Measurements from ENCODE around the gene SP6.

The SP6 gene

DNA sequence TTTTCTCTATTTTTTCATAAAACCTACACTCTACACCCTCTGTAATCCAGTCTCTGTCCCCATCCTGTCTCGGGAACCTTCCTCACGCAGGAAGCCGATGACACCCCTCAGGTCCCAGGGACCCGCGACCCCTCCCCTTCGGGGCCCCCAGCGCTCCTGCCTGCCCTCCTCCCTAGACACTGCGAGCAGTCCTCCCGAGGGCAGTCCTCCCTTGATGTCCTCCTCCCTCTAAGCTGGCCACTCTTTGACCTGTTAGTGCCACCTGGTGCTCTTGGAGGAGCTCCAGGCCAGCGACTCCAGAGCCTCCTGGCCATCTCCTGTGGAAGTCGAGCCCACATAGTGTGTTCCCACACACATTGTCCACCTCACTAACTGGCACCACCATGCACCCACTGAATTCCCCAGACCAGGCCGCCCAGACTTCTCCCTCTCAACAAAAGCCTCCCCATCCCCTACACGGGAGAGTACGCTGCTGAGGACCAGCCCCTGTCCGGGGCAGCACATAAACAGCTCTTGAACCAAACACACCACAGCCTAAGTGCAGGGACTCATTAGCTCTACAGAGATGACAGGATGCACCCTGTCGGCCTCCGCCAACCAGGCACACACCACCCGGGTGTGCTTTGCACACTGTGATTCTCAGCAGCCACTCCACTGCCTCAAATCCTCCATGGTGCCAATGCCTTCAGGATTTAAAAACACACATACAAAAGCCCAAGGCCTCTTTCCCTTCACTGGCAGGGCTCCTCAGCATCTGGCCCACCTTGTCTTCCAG lies 38.6 kb downstream of the SP6 start:
- no peak for DNase-seq (ENCODE audit: low read depth in 2 of 2)

DNA sequence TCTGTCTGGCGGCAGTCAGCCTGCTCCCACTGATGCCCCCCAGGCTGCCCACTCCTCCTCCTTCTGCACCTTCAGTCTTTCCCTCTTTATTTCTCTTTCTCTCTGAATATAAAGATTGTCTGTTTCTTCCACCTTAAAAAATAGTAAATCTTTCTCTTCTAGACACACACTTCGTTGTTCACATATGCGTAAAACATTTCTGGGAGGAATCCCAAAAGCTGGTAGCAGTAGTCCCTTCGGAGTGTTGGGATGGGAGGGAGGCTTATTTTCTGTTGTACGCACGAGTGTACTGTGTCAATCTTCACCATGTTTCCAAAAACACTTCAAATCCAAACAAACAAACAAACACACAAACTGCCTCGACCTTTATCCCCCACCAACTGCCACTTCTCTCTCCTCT lies 39.3 kb downstream of the SP6 start:
- DNase-seq (ENCODE audit: low read depth in 2 of 2), result no peak

DNA sequence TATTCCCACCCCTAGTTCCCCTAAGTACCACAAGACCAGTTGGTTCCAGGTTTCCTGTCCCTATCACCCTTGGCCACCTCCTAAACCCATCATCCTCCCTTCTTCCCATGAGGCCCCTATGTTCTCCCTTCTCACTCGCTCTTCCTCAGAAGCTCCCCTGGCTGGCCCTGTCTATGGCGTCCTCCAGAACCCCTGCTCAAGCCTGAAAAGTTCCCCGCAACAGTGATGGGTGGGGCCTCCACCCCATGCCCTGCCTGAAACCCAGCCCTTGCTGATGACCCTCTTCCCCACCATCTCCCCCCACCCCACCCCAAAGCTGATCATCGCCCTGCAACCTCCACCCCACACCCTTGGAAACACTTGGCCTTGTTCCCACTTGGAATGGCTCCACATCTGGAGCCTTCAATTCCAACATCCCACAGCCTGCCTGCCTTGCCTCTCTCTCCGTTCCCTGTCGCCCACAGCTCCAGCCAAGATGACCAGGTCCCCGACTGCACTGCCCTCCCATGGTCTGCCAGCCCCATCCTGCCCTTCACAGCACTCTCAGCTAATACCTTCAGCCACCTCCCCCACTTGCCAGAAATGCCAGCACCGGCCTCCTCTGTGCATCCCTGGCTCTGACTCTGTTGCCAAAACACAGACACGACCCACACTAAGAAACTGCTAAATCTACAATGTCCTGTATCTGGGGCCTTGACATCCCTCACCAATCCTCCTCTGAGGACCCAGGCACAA lies 39.9 kb downstream of the SP6 start:
- no peak for DNase-seq (ENCODE audit: low read depth in 2 of 2)

DNA sequence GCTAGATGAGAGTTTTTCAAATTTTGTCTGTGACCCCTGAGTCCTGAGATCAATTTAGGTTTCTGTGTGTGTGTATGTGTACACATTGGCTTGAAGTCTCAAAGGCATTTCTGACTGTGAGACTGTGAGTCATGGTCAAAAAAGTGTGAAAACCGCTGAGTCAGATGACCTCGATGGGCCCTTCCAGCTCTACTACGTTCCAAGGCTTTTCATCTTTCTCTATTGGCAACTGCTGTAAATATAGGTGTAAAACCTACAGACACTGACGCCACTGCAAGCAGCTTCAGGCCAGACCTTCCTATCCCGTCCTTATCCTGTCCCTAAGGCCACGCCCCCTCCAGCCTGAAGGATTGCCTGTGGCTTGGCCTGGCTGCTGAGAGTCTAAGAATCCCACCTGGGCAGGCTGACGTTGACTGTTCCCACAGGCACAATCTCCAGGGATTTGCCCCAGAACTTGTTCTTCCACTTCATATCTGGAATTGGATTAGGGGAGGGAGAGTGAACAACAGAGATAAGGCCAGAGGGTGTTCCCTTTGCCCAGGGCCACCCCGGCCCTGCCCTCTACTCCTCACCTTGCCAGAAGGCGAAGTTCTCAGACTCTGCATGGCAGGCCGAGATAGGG lies 40.7 kb downstream of the SP6 start:
- no peak for DNase-seq (ENCODE audit: low read depth in 2 of 2)

- DNase-seq (ENCODE audit: low read depth in 2 of 2), result no peak
These were observed 42.0 kb downstream of the SP6 start for GRCh38 chr17:47808830-47809480.

- no peak for DNase-seq (ENCODE audit: low read depth in 2 of 2)
These were observed 42.7 kb downstream of the SP6 start for GRCh38 chr17:47808036-47808829.

- DNase-seq (ENCODE audit: low read depth in 2 of 2), result no peak
These were observed 43.5 kb downstream of the SP6 start for GRCh38 chr17:47807421-47807820.

DNA sequence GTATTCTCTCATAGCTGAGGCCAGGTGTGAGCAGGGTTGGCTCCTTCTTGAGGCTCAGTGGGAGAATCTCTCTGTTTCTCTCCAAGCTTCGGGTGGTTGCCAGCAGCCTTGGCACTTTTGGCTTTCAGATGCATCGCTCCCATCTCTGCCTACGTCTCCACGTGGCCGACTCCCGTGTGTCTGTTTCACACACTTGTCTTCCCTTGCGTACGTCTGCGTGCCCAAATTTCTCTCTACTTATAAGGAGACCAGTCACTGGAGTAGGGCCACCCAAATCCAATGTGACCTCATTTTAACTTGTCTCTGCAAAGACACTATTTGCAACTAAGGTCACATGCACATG lies 44.1 kb downstream of the SP6 start:
- DNase-seq (ENCODE audit: low read depth in 2 of 2), result no peak

- DNase-seq (ENCODE audit: low read depth in 2 of 2), result no peak
These were observed 44.7 kb downstream of the SP6 start for GRCh38 chr17:47806026-47806912.

DNA sequence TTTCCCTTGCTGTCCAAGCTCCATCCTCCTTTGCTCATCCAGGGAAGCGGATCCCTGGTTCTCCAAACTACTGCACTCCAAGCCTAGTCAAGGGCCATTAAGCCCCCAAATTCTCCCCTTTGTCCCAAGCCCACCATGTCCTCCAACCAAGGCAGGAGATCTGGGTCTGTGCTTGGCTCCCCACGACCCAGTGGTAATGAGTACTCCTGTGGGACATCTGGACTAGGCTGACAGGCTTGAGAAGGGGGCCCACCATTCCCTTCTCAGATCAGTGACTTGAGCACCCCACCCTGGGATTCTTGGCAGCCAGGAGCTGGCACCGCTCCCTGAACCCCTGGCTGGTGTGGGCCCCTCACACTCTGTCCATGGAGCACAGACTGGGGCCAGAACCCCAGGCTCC lies 46.5 kb downstream of the SP6 start:
- no peak for DNase-seq (ENCODE audit: low read depth in 2 of 2)

GRCh38 chr17:47803751-47804150 lies 47.2 kb downstream of the SP6 start:
- no peak for DNase-seq (ENCODE audit: low read depth in 2 of 2)

- DNase-seq (ENCODE audit: low read depth in 2 of 2), result no peak
These were observed 47.8 kb downstream of the SP6 start for GRCh38 chr17:47803201-47803600.

- peak; percentile 25 to 26 for DNase-seq (ENCODE audit: low read depth in 2 of 2)
These were observed 48.5 kb downstream of the SP6 start for GRCh38 chr17:47802341-47803022.

GRCh38 chr17:47801906-47802305 lies 49.1 kb downstream of the SP6 start:
- DNase-seq (ENCODE audit: low read depth in 2 of 2), result no peak

- DNase-seq (ENCODE audit: low read depth in 2 of 2), result no peak
These were observed 49.7 kb downstream of the SP6 start for GRCh38 chr17:47801176-47801765.

GRCh38 chr17:47800686-47801085 lies 50.3 kb downstream of the SP6 start:
- no peak for DNase-seq (ENCODE audit: low read depth in 2 of 2)

GRCh38 chr17:47797797-47798196 lies 53.2 kb downstream of the SP6 start:
- DNase-seq (ENCODE audit: low read depth in 2 of 2), result no peak

Measured in stimulated activated CD8-positive, alpha-beta memory T cell treated with anti-CD3 and anti-CD28 coated beads, Interleukin-15, amount 100 ng/mL, for 4 hours (primary cell).